IMR-90 (cell line): ENCODE measurements around the gene GPER1. TPM values are rescaled to one million over a fixed set of nuclear protein-coding genes. Genes with fewer than 3 reads are reported as not detected.

Source experiments
- ATAC-seq: fragments of 200-7000 bp; cut with Tn5 transposase; 2 replicates; pipeline ENCODE4 v1.9.1; 2020; ENCODE audit warnings: low read depth, mild to moderate bottlenecking, moderate library complexity
- BruUV-seq: library from RNA; stranded (reverse); fragments of 400-500 nt; replicated peaks from 2 replicates; lab custom pipeline; 2021; lab: Mats Ljungman, UMichigan
- CTCF ChIA-PET: fragments of 300-600 bp; formaldehyde crosslinking; extraction: SDS; loops from one replicate; lab custom pipeline; 2021; ENCODE audit warnings: antibody characterized with exemption; lab: Yijun Ruan, JAX
- POLR2A ChIA-PET: fragments of 300-600 bp; sonication (Branson Sonifier 250); formaldehyde crosslinking; loops from one replicate; lab custom pipeline; 2022; ENCODE audit warnings: antibody characterized with exemption; ENCODE audit not compliant: unreplicated experiment; lab: Charles Lee
- DNase-seq: peaks from one replicate; pipeline ENCODE4 v3.0.0; 2013
- H2AFZ ChIP-seq: replicated peaks from 2 replicates; pipeline ENCODE3; 2013; ENCODE audit warnings: low read length, mild to moderate bottlenecking; ENCODE audit not compliant: poor library complexity
- H2AK5ac ChIP-seq: 2 replicates; pipeline ENCODE4 v1.6.1; 2013; ENCODE audit warnings: low read depth, low read length, inconsistent platforms
- H2AK9ac ChIP-seq: replicated peaks from 2 replicates; pipeline ENCODE3; 2013; ENCODE audit warnings: mild to moderate bottlenecking, low read depth, low read length, moderate library complexity; ENCODE audit not compliant: poor library complexity
- H2BK120ac ChIP-seq: 2 replicates; pipeline ENCODE4 v1.6.1; 2013; ENCODE audit warnings: low read depth, low read length, inconsistent platforms
- H2BK15ac ChIP-seq: 3 replicates; pipeline ENCODE4 v1.6.1; 2013; ENCODE audit warnings: low read depth, low read length, inconsistent platforms
- H2BK20ac ChIP-seq: 2 replicates; pipeline ENCODE4 v1.6.1; 2013; ENCODE audit warnings: low read depth, mild to moderate bottlenecking, inconsistent platforms, low read length, moderate library complexity
- H2BK5ac ChIP-seq: 2 replicates; pipeline ENCODE4 v1.6.1; 2013; ENCODE audit warnings: mild to moderate bottlenecking, low read depth, low read length, inconsistent platforms; ENCODE audit not compliant: poor library complexity, severe bottlenecking
- H3K14ac ChIP-seq: replicated peaks from 2 replicates; pipeline ENCODE4 v1.6.1; 2013; ENCODE audit warnings: low read depth, low read length, inconsistent platforms
- H3K18ac ChIP-seq: 2 replicates; pipeline ENCODE4 v1.6.1; 2013; ENCODE audit warnings: low read depth, low read length, control low read depth
- H3K23ac ChIP-seq: 2 replicates; pipeline ENCODE4 v1.6.1; 2013; ENCODE audit warnings: low read depth, low read length, inconsistent platforms
- H3K27ac ChIP-seq: 2 replicates; pipeline ENCODE4 v1.5.1; 2013; ENCODE audit warnings: mild to moderate bottlenecking, control low read depth, low read length; ENCODE audit not compliant: insufficient read depth
- H3K27me3 ChIP-seq: 2 replicates; pipeline ENCODE4 v1.6.1; 2013; ENCODE audit warnings: low read length; ENCODE audit not compliant: control insufficient read depth, insufficient read depth
- H3K36me3 ChIP-seq: 2 replicates; pipeline ENCODE4 v1.6.1; 2013; ENCODE audit warnings: low read length, mixed read lengths; ENCODE audit not compliant: control insufficient read depth, insufficient read depth
- H3K4ac ChIP-seq: 2 replicates; pipeline ENCODE4 v1.6.1; 2013; ENCODE audit warnings: low read depth, low read length, inconsistent platforms
- H3K4me1 ChIP-seq: 2 replicates; pipeline ENCODE4 v1.6.1; 2013; ENCODE audit warnings: low read length, mixed read lengths; ENCODE audit not compliant: control insufficient read depth, insufficient read depth
- H3K4me2 ChIP-seq: 2 replicates; pipeline ENCODE4 v1.6.1; 2013; ENCODE audit warnings: low read depth, mild to moderate bottlenecking, control low read depth, low read length, moderate library complexity
- H3K4me3 ChIP-seq: 2 replicates; pipeline ENCODE4 v1.5.1; 2013; ENCODE audit warnings: low read depth, mild to moderate bottlenecking, control low read depth, low read length, moderate library complexity; ENCODE audit not compliant: insufficient read depth
- H3K56ac ChIP-seq: 2 replicates; pipeline ENCODE4 v1.6.1; 2013; ENCODE audit warnings: low read length, inconsistent platforms; ENCODE audit not compliant: insufficient read depth; ENCODE audit errors: extremely low read depth
- H3K79me1 ChIP-seq, 2 experiments: 2 replicates each; pipeline ENCODE4 v1.6.1; 2013; ENCODE audit warnings: low read length in 2 of 2, inconsistent platforms in 1 of 2, low read depth in 1 of 2
- H3K9ac ChIP-seq: 2 replicates; pipeline ENCODE4 v1.6.1; 2013; ENCODE audit warnings: low read depth, low read length, control low read depth
- H3K9me1 ChIP-seq: 2 replicates; pipeline ENCODE4 v1.6.1; 2013; ENCODE audit warnings: low read length, inconsistent platforms; ENCODE audit not compliant: insufficient read depth
- H3K9me3 ChIP-seq: 2 replicates; pipeline ENCODE4 v1.6.1; 2013; ENCODE audit warnings: low read length; ENCODE audit not compliant: control insufficient read depth, insufficient read depth
- H4K20me1 ChIP-seq: 2 replicates; pipeline ENCODE4 v1.6.1; 2013; ENCODE audit warnings: low read length, inconsistent platforms; ENCODE audit not compliant: insufficient read depth
- H4K5ac ChIP-seq: 2 replicates; pipeline ENCODE4 v1.6.1; 2013; ENCODE audit warnings: mild to moderate bottlenecking, low read depth, low read length, control low read depth
- H4K8ac ChIP-seq, 2 experiments: 2 replicates each; pipeline ENCODE4 v1.6.1; 2013; ENCODE audit warnings: low read depth in 2 of 2, low read length in 2 of 2, control low read depth in 1 of 2, inconsistent platforms in 1 of 2
- H4K91ac ChIP-seq: 2 replicates; pipeline ENCODE4 v1.6.1; 2013; ENCODE audit warnings: low read depth, low read length, inconsistent platforms; ENCODE audit not compliant: insufficient read depth
- BHLHE40 ChIP-seq: fragments of 150-350 bp; IDR thresholded peaks from 2 replicates; pipeline ENCODE4 v1.6.1; 2016; ENCODE audit warnings: mild to moderate bottlenecking, low read depth, low read length
- CEBPB ChIP-seq: IDR thresholded peaks from 2 replicates; pipeline ENCODE4 v1.6.1; 2012; ENCODE audit warnings: low read depth, low read length, improper control_type of control experiment
- CHD1 ChIP-seq: IDR thresholded peaks from 2 replicates; pipeline ENCODE4 v1.6.1; 2012; ENCODE audit warnings: low read depth, low read length, improper control_type of control experiment
- CTCF ChIP-seq: conservative IDR thresholded peaks from 2 replicates; pipeline ENCODE4 v1.5.1; 2012; ENCODE audit warnings: mild to moderate bottlenecking, low read depth, low read length, improper control_type of control experiment
- ELK1 ChIP-seq: fragments of 150-350 bp; IDR thresholded peaks from 2 replicates; pipeline ENCODE4 v1.6.1; 2016; ENCODE audit warnings: low read depth, mild to moderate bottlenecking, low read length, moderate library complexity, borderline replicate concordance
- FOS ChIP-seq: fragments of 150-350 bp; IDR thresholded peaks from 2 replicates; pipeline ENCODE4 v1.6.1; 2016; ENCODE audit warnings: low read depth, low read length
- MAFK ChIP-seq: IDR thresholded peaks from 2 replicates; pipeline ENCODE4 v1.6.1; 2012; ENCODE audit warnings: low read depth, low read length, improper control_type of control experiment
- MAZ ChIP-seq: IDR thresholded peaks from 2 replicates; pipeline ENCODE4 v1.6.1; 2012; ENCODE audit warnings: low read depth, mild to moderate bottlenecking, low read length, improper control_type of control experiment, moderate library complexity, borderline replicate concordance
- MXI1 ChIP-seq: IDR thresholded peaks from 2 replicates; pipeline ENCODE4 v1.6.1; 2012; ENCODE audit warnings: low read depth, mild to moderate bottlenecking, low read length, moderate library complexity, borderline replicate concordance
- NFE2L2 ChIP-seq: fragments of 150-350 bp; IDR thresholded peaks from 2 replicates; pipeline ENCODE4 v1.6.1; 2016; ENCODE audit warnings: low read depth, mild to moderate bottlenecking, low read length
- POLR2A ChIP-seq: IDR thresholded peaks from 2 replicates; pipeline ENCODE4 v1.6.1; 2012; ENCODE audit warnings: mild to moderate bottlenecking, low read depth, low read length
- RAD21 ChIP-seq: IDR thresholded peaks from 2 replicates; pipeline ENCODE4 v1.6.1; 2012; ENCODE audit warnings: low read length, improper control_type of control experiment
- RCOR1 ChIP-seq: IDR thresholded peaks from 2 replicates; pipeline ENCODE4 v1.6.1; 2012; ENCODE audit warnings: mild to moderate bottlenecking, low read length, improper control_type of control experiment; ENCODE audit not compliant: insufficient replicate concordance
- RFX5 ChIP-seq: IDR thresholded peaks from 2 replicates; pipeline ENCODE4 v1.8.0; 2012; ENCODE audit warnings: low read depth, mild to moderate bottlenecking, low read length, moderate library complexity
- SMC3 ChIP-seq: fragments of 150-350 bp; IDR thresholded peaks from 2 replicates; pipeline ENCODE4 v1.6.1; 2016; ENCODE audit warnings: low read depth, mild to moderate bottlenecking, antibody characterized with exemption, low read length, moderate library complexity
- USF2 ChIP-seq: fragments of 150-350 bp; IDR thresholded peaks from 2 replicates; pipeline ENCODE4 v1.6.1; 2017; ENCODE audit warnings: mild to moderate bottlenecking, antibody characterized with exemption, low read length, low read depth
- WGBS, 2 experiments: methylation state at CpG; one replicate each; pipeline versions ENCODE4 v1.1.5 to v1.1.7; 2013; ENCODE audit warnings: missing lambda C conversion rate in 2 of 2; ENCODE audit not compliant: insufficient read length in 1 of 2; ENCODE audit errors: extremely low coverage in 2 of 2; 5-methylcytosine and 5-hydroxymethylcytosine counted together
- dilution Hi-C: fragments of 300-500 bp; cut with HindIII; formaldehyde crosslinking; loops from one replicate; pipeline ENCODE4 v1.14.3; 2018; ENCODE audit warnings: low sequenced_read_pairs; ENCODE audit not compliant: unreplicated experiment
- in situ Hi-C: fragments of 300-500 bp; cut with MboI; formaldehyde crosslinking; loops from 3 replicates; pipeline ENCODE4 v1.14.3; 2019; ENCODE audit warnings: low sequenced_read_pairs, inconsistent platforms, mixed read lengths
- intact Hi-C: fragments of 100-400 bp; cut with micrococcal nuclease; formaldehyde crosslinking; loops from 2 replicates; pipeline ENCODE4 v1.10.0; 2022
- polyA plus RNA-seq, 3 experiments: library from polyadenylated mRNA; depleted of rRNA; stranded (reverse); fragments of >200 nt; gene quantifications; 2 replicates each; pipeline ENCODE4 v1.2.3, GENCODE V29; 2012; ENCODE audit warnings: low replicate concordance in 1 of 3
- total RNA-seq: library from RNA; depleted of rRNA; stranded (reverse); fragments of >200 nt; gene quantifications from 2 replicates; pipeline ENCODE4 v1.2.3, GENCODE V29; 2012

The GPER1 gene
- total and polyA plus RNA-seq, 2 of the 4 experiments (the other 2 are of a cell fraction), result 2.0 to 5.8 TPM

- CTCF ChIA-PET, result interaction anchor here (1.2 to 3.5 kb wide), 3 partner anchors 22 to 73 kb away, joined by 3 to 60 read pairs (median 6); a partner anchor contains a TSS
- DNase-seq (no peak), ATAC-seq (no peak)
- H4K8ac ChIP-seq, result no peak overlapping the region
- H3K9me3 ChIP-seq, result no peaks in the 10 kb centered on the region
- in situ Hi-C loops (loop anchor here (5.0 kb wide), 1 partner anchor 72 kb away; no protein-coding TSS in a partner anchor), intact Hi-C loops (loop anchor here (2.0 kb wide), 1 partner anchor 156 kb away; no protein-coding TSS in a partner anchor), dilution Hi-C loops (no loop called here)
- H4K91ac ChIP-seq, result no peak overlapping the region
- H3K4me3 ChIP-seq, result no peak overlapping the region
- no peak overlapping the region for H2BK20ac ChIP-seq
- WGBS, 2 experiments, result no CpG with 5 or more reads among the region's 13 CpGs
- no peak overlapping the region for H2AK9ac ChIP-seq
- H4K5ac ChIP-seq, result no peak overlapping the region
- H3K79me1 ChIP-seq, result peaks cover 0 to 9% of the 10 kb centered on the region in 2 experiments; a peak in 1 of 4 replicates
- BruUV-seq, result no TSS peak
- no peak overlapping the region for H3K23ac ChIP-seq
- H2AK5ac ChIP-seq, result no peak overlapping the region
- H3K18ac ChIP-seq, result no peak overlapping the region
- no peaks in the 10 kb centered on the region for H3K9me1 ChIP-seq
- no peak overlapping the region for H3K9ac ChIP-seq
- H2BK5ac ChIP-seq, result no peak overlapping the region
- no peak overlapping the region for H3K4me2 ChIP-seq
- no peak overlapping the region for H3K14ac ChIP-seq
- peaks cover 4% of the 10 kb centered on the region; the same call in 1 of the 2 replicates for H3K4me1 ChIP-seq
- H2BK15ac ChIP-seq, result no peak overlapping the region
- TF ChIP-seq RFX5 (no peak), MXI1 (no peak), ELK1 (no peak), RCOR1 (no peak), CEBPB (no peak), USF2 (no peak), CHD1 (no peak), FOS (no peak), MAFK (no peak), RAD21 (no peak), POLR2A (no peak), BHLHE40 (no peak), MAZ (no peak), NFE2L2 (no peak), SMC3 (no peak), CTCF (no peak)
- H2BK120ac ChIP-seq, result no peak overlapping the region
- no peaks in the 10 kb centered on the region; the same call in 1 of the 2 replicates for H3K27me3 ChIP-seq
- no peak overlapping the region for H2AFZ ChIP-seq
- POLR2A ChIA-PET, result no interaction called here
- H3K36me3 ChIP-seq, result no peaks in the 10 kb centered on the region
- no peak overlapping the region for H3K27ac ChIP-seq
- peaks cover 41% of the 10 kb centered on the region for H4K20me1 ChIP-seq
- no peak overlapping the region for H3K56ac ChIP-seq
- no peak overlapping the region for H3K4ac ChIP-seq
These were observed 23.3 kb upstream of the GPER1 start for GRCh38 chr7:1064581-1064980.
